GM12865 (cell line): Measurements from ENCODE around the gene PCCA.

Source experiments
- DNase-seq: peaks from one replicate; pipeline ENCODE4 v3.0.0; 2010; ENCODE audit warnings: low read depth
- H3K4me3 ChIP-seq: 2 replicates; pipeline ENCODE4 v1.5.1; 2011; ENCODE audit warnings: mild to moderate bottlenecking, low read depth, low read length, control low read depth
- CTCF ChIP-seq: IDR thresholded peaks from 2 replicates; pipeline ENCODE4 v1.5.1; 2011; ENCODE audit warnings: low read length, control low read depth, low read depth, inconsistent platforms; ENCODE audit not compliant: insufficient read depth; ENCODE audit errors: missing control alignments

PCCA gene

GRCh38 chr13:100184095-100184494, 95.2 kb downstream of the PCCA start:
- no peak overlapping the region for H3K4me3 ChIP-seq
- peak; percentile 4 for DNase-seq
- TF ChIP-seq CTCF, result no peak

GRCh38 chr13:100195568-100195967, 106.7 kb downstream of the PCCA start:
- DNase-seq, result no peak
- TF ChIP-seq CTCF, result no peak
- no peak overlapping the region for H3K4me3 ChIP-seq

- no peak overlapping the region for H3K4me3 ChIP-seq
- no peak for TF ChIP-seq CTCF
- DNase-seq, result no peak
These were observed 107.5 kb downstream of the PCCA start for GRCh38 chr13:100196375-100196774.

GRCh38 chr13:100197116-100197515, 108.2 kb downstream of the PCCA start:
- DNase-seq, result no peak
- H3K4me3 ChIP-seq, result no peak overlapping the region
- no peak for TF ChIP-seq CTCF

GRCh38 chr13:100197591-100198365, 108.9 kb downstream of the PCCA start:
- TF ChIP-seq CTCF, result no peak
- DNase-seq, result no peak
- no peak overlapping the region for H3K4me3 ChIP-seq

- DNase-seq, result peak; percentile 9
- H3K4me3 ChIP-seq, result no peak overlapping the region
- TF ChIP-seq CTCF, result no peak
These were observed 114.9 kb downstream of the PCCA start for GRCh38 chr13:100203696-100204367.
